NCI-H2081 (cell line): ENCODE data around the gene SUSD4.

ENCODE experiments used
- DNase-seq, 2 experiments: peaks; one replicate each; lab custom pipeline; 2025; lab: John Stamatoyannopoulos, UW

Gene SUSD4

GRCh38 chr1:223183268-223183862, 180.6 kb downstream of the SUSD4 start:
- DNase-seq, result no peak

- no peak for DNase-seq
Observed at GRCh38 chr1:223180731-223181321, 183.2 kb downstream of the SUSD4 start.

- DNase-seq, result no peak
Observed at GRCh38 chr1:223179786-223180185, 184.2 kb downstream of the SUSD4 start.

- no peak for DNase-seq
Observed at GRCh38 chr1:223179280-223179679, 184.7 kb downstream of the SUSD4 start.

- no peak for DNase-seq
Observed at GRCh38 chr1:223177681-223178080, 186.3 kb downstream of the SUSD4 start.

GRCh38 chr1:223176437-223176836, 187.5 kb downstream of the SUSD4 start:
- no peak for DNase-seq

- DNase-seq, result no peak
Observed at GRCh38 chr1:223175633-223176032, 188.3 kb downstream of the SUSD4 start.

GRCh38 chr1:223175032-223175431, 188.9 kb downstream of the SUSD4 start:
- DNase-seq, result no peak
